Heart left ventricle (tissue), 13 donors: Measurements from ENCODE around the gene IL1RN.

Experiments
- CTCF ChIP-seq, 12 donors: fragments of 200-600 bp; sonication (generic) in 4 of 12; IDR thresholded peaks; one replicate each; pipeline versions ENCODE4 v1.5.0 to v1.8.0; 2018 to 2022; ENCODE audit warnings: antibody characterized with exemption in 12 of 12, mild to moderate bottlenecking in 5 of 12
- POLR2A ChIP-seq, 2 donors: fragments of 450-650 bp; IDR thresholded peaks; one replicate each; pipeline ENCODE4 v1.6.1; 2017; ENCODE audit warnings: antibody characterized with exemption in 2 of 2, mild to moderate bottlenecking in 2 of 2, moderate library complexity in 2 of 2
- donor health status: ischemic (EF 13 %, LVEDD 7.1; RV severe dilation, severe dysfunction).
- donor health status: DM: no; HTN: yes; CAD: no.
- donor health status: DM: no; HTN: no; CAD: no.
- donor health status: ischemic (EF 25% LVEDD 6.9; RV normal size, moderate dysfunction).
- donor health status: ischemic (EF 25% LVEDD 5.7; RV mildly dilated, moderate dysfunction).
- donor health status: ischemic (EF 35%, LVEDD 5.7; RV mildly dilated, moderate dysfunction).
- donor health status: nonischemic (EF 11% LVEDD 7.7; RV severe dilation, severe dysfunction).
- donor health status: DM: yes; HTN: yes; CAD: no.
- donor health status: PGD.
- donor health status: ischemic (EF 29% LVEDD 5.4; RV normal size, mild dysfunction).
- donor health status: nonischemic (EF 23%, LVEDD 6.1; RV moderate dilation, normal function).

GRCh38 chr2:113102133-113102532, 25.3 kb upstream of the IL1RN start:
- TF ChIP-seq CTCF (IDR thresholded peaks at IDR 0.05) (no peak), POLR2A (IDR thresholded peaks at IDR 0.05) (no peak)
